GM18870 (cell line): Measurements from ENCODE around the gene PPP1R3C.

Experiments
- ATAC-seq: cut with Tn5 transposase; IDR thresholded peaks from one replicate; pipeline ENCODE4 v1.9.1; 2021; ENCODE audit warnings: moderate library complexity; ENCODE audit not compliant: unreplicated experiment

Gene PPP1R3C

GRCh38 chr10:91629715-91630549, 2.9 kb downstream of the PPP1R3C start:
- no peak for ATAC-seq

GRCh38 chr10:91628383-91628782, 4.5 kb downstream of the PPP1R3C start:
- no peak for ATAC-seq

GRCh38 chr10:91627344-91628102, 5.3 kb downstream of the PPP1R3C start:
- ATAC-seq, result no peak

GRCh38 chr10:91626936-91627335, 5.9 kb downstream of the PPP1R3C start:
- ATAC-seq, result no peak

GRCh38 chr10:91624633-91625032, 8.2 kb downstream of the PPP1R3C start:
- no peak for ATAC-seq

DNA sequence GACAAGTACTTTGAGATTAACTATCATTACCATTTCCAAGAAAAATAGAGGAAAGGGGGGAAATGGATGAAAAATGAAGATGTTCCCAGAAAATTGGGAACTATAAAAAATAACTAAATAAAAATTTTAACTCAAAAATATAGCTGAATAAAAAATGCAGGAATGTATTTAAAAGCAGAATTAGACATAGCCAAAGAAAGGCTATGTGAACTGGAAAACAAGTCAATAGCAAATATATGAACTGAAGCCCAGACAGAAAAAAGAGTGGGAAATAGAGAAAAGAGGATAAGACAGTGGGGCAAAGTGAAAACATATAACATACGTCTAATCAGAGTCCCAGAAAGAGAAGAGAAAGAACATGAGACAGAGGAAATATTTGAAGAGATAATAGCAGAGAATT, 10.3 kb downstream of the PPP1R3C start:
- no peak for ATAC-seq

- ATAC-seq, result no peak
Measured at GRCh38 chr10:91621483-91622113, 11.3 kb downstream of the PPP1R3C start.

DNA sequence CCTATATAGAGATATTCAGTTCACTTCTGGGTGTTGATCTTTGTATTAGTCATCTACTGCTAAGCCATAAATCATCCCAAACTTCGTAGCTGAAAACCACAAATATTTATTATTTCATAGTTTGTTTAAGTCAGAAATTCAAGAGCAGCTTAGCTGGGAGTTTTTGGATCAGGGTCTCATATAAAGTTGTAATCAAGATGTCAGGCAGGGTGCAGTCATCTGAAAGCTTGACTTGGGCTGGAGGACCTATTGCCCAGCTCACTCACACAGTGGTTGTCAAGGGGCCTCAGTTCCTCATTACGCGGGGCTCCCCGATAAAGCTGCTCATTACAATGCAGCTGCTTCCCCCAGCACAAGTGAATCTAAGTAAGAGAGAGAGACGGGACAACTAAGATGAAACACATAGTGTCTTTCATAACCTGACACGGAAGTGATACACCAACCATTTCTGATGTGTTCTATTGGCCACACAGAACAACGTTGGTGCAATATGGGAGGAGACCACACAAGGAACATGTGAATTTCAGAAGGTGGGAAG, 15.7 kb downstream of the PPP1R3C start:
- no peak for ATAC-seq

DNA sequence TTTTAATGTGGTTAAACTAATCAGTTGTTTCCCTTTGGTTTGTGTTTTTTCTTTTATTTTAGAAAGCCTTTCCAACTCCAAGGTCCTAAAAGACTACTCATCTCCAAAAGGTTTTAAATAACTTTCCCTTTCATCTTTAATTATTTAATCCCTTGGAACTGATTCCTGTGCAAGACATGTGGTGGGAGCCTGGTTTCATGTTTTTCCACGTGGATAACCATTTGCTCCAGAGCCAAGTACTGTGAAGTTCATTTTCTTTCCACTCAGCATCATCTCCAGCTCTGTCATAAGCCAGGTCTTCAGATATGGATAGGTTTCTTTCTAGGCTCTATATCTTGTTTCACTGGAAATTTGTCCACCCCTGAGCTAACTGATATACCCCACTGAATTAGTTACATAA, 16.7 kb downstream of the PPP1R3C start:
- ATAC-seq, result no peak

DNA sequence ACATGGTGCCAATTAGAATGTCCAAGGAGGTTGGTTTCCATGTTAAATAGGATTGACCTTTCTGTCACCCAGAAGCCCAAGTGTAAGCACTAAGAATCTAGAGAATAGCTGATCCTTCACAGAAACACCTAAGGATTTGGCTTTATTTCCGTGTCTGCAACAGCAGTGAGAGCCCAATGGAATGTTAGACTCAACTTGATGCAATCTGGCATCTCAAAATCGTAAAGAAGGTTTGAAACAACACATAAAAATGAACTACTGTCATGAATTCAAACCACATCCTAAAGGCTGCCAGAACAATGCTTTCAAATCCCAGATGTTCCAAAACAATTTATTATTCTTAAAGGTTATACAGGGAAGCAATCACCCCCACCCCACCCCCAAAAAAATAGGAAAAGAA, 18.6 kb downstream of the PPP1R3C start:
- ATAC-seq, result no peak

DNA sequence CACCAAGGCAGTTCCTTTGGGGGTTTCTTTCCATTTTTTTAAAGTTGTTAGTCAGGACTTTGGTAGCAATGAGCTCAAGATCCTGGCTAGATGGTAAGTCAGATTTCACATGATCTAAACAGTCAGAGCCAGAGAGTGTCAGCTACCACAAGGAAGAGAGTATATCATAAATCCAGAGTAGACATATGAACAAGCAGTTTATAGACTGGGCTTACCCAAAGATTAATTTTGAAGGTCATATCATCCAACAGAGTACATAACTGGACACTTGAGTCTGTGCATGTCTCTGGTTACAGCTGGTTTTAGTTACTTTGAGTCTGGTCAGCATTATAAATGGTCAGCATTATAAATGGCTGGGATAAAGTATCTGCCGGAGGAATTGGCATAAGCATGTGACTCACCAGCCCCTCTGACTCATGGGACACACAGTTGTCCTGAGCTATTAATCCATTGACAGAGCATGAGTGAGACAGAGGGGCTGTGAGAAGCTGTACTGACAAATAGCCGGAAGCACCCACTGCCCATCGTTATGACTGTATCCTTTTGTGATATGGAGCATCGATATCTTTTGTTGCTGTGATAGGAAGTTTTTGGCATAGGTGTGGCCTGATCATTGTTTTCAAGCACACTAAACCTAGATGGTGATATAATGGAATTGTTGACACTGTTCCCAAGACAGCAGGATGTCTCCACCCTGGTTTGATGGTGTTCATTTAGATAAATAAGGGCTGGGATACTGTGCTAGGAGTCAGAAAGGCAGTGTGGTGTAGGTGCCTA, 19.3 kb downstream of the PPP1R3C start:
- no peak for ATAC-seq

DNA sequence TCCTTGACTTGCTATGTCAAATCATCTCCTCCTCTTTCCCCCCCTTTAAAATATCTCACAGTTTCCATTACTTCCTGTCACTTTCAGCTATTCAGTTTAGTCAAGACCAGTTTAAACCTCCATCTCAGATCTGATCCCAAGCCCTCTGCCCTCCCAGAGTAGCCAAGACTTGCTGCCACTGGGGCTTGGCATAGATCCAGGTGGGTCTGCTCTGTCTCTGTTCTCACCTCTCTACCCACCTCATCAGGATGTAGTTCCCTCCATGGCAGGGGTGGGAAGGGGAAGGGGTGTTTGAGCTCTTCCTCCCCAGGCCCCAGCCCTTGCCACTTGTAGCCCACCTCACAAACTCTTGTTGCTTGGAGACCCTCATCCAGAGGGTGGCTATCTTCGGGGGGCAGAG, 22.0 kb downstream of the PPP1R3C start:
- no peak for ATAC-seq

DNA sequence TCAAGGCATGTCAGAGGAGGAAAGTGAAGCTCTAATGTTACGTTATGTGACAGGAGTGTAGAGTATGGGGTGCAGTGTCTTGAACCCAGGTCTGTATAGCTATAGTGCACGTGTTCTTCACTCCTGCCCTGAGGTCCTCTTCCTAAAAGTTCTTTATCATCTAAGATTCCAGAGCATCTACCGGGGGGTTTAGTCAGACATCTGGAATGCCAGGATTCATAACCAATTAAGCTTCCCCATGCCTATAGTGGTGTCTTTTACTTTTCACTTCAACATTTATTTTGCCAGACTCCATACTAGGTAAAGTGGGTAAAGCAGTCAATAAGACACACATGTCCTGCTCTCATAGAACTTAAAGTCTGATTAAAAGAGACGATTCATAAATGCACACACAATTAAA, 22.4 kb downstream of the PPP1R3C start:
- ATAC-seq, result no peak

DNA sequence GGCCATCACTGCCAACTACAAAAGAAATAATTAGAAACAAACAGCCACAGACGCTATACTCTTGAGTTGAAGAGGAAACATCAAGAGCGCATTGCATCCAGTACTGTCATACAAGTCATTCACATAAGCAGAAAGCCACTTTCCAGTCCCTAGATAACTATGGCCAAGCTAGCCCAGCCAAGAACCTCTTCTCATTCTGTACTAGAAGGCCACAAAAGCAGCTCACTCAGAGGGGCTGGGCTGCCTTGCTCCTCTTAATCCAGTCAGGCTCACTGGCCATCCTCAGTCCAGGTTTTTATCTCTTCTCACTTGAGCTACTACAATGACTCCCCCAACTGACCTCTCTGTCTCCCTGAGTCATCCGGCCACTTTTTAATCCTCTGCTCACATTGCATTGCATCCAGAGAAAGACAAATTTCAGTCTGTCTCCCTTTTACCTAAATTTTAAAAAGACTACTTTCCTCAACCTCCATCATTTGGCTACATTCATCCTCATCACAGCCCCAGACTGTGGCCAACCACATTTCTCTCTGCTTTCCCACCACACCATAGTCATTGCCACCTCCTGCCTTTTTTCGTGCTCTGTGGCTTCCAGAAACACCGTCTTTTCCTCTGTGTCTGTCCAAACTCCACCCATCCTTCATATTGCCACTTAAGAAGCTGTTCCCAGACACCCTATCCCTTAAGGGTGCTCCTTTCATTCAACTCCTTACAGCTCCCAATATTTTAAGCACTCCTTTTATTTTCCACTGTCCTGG, 25.0 kb downstream of the PPP1R3C start:
- no peak for ATAC-seq

- ATAC-seq, result no peak
Measured at GRCh38 chr10:91605968-91606367, 26.9 kb downstream of the PPP1R3C start.

- ATAC-seq, result no peak
Measured at GRCh38 chr10:91604553-91605534, 28.0 kb downstream of the PPP1R3C start.

DNA sequence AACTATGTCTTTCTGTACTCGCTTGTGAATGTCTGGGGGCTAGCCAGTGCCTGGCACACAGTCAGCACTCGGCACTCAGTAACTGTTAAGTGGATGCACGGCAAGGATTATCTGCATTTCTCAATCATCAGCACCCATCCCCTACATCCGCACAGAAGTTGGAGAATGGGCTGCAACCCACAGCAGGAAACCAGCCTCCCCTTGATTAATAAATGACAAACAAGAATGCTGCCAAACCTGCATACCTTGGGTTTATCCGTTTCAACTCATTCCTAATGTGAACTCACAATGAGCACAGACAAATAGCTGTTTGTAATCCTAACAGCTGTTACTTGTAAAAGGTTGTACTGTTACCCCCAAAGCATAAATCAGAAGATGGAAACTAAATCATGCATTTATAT, 28.9 kb downstream of the PPP1R3C start:
- ATAC-seq, result no peak

GRCh38 chr10:91602868-91603568, 29.9 kb downstream of the PPP1R3C start:
- no peak for ATAC-seq
